ENCODE measurements around the gene DGCR6L.

- TF ChIP-seq POLR2AphosphoS5 (IDR thresholded peaks at IDR 0.05): no peak
- no peak for TF ChIP-seq POLR2A (IDR thresholded peaks at IDR 0.05)
- TF ChIP-seq CTCF (IDR thresholded peaks at IDR 0.05): no peak
- no peak for TF ChIP-seq EP300 (IDR thresholded peaks at IDR 0.05; ENCODE audit: low read depth)
Observed at GRCh38 chr22:20316217-20316843, 3.5 kb downstream of the DGCR6L start.

All from transverse colon (tissue), 4 donors.